NT2/D1 (cell line): ENCODE measurements around the gene HS3ST2.

Experiments
- YY1 ChIP-seq: IDR thresholded peaks from 2 replicates; pipeline ENCODE4 v1.6.1; 2011; ENCODE audit not compliant: insufficient read length, insufficient read depth
- ZNF274 ChIP-seq: IDR thresholded peaks from 2 replicates; pipeline ENCODE4 v1.6.1; 2011; ENCODE audit warnings: mild to moderate bottlenecking, low read depth, low read length

DNA sequence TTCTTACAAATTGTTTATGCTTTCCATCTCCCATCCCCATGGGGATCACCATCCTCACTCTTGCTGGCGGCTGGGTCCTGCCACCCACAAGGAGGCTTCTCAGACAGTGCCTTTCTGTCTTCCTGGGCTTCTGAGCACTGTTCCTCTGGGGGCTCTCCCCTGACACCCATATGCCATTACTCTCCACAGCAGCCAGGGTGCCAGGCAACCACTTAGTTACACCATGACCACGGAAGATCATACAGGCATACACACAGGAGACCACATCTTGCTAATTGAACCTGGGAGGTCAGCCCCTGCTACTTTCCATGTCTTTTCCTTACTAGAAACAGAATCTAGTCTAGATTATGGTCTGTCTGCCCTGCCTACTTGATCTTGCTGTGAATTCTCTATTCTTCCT, 27.7 kb upstream of the HS3ST2 start:
- TF ChIP-seq YY1: no peak
- TF ChIP-seq ZNF274: no peak
